HS-27A (cell line): ENCODE results near the gene COMT.
"Not testable (repeated sequence)": the region's sequence is repeated elsewhere in the genome, so short reads cannot be mapped to it uniquely, and the experiment has no call there.

Source experiments
- DNase-seq: peaks from one replicate; pipeline ENCODE4 v3.0.0-alpha.2; 2012; ENCODE audit warnings: low read depth, missing footprints

COMT gene

DNA sequence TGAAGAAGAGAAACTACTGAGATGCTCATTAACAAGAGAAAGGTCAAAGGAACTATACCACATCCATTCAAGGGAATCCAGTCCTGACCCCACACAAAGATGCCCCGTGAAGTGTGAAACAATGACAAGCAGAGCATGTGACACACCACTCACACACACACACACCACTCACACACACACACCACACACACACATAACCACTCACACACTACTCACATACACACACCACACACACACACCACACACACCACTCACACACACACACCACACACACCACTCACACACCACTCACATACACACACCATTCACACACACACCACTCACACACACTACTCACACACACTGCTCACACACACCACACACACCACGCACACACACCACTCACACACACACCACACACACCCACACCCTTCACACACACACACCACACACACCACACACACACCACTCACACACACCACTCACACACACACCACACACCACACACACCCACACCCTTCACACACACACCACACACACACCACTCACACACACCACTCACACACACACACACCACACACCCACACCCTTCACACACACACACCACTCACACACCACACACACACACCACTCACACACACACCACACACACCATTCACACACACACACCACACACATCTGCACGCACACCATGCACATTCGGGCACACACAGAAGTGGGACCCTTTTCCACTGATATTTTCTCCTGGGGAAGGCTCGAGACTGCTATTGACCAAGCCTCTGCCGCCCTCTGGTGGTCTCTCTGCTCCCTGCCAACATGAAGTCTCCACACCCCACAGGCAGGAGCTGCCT, 32.0 kb upstream of the COMT start:
- DNase-seq, result peak; percentile 39

DNA sequence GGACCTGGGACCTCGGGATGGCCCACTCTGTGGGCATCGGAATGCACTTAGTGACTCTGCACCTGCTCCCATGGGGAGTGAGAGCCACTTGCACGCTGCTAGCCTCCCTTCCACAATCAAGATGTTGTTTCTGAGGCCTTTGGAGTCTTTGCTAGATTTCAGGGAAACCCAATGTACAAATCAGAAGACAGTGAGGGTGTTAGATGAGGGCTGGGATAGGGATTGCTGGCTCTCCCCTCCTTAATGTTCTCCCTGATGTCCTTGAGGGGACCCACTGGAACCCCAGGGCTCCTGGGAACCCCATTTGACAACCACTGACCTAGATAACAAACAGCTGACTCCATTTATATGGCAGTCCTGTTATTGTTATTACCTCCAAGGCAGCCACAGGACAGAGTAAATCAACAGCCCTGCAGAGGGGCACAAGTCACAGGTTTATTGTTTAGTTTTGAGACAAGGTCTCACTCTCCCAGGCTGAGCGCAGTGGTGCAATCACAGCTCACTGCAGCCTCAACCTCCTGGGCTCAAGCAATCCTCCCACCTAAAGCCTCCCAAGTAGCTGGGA, 31.3 kb upstream of the COMT start:
- no peak for DNase-seq

DNA sequence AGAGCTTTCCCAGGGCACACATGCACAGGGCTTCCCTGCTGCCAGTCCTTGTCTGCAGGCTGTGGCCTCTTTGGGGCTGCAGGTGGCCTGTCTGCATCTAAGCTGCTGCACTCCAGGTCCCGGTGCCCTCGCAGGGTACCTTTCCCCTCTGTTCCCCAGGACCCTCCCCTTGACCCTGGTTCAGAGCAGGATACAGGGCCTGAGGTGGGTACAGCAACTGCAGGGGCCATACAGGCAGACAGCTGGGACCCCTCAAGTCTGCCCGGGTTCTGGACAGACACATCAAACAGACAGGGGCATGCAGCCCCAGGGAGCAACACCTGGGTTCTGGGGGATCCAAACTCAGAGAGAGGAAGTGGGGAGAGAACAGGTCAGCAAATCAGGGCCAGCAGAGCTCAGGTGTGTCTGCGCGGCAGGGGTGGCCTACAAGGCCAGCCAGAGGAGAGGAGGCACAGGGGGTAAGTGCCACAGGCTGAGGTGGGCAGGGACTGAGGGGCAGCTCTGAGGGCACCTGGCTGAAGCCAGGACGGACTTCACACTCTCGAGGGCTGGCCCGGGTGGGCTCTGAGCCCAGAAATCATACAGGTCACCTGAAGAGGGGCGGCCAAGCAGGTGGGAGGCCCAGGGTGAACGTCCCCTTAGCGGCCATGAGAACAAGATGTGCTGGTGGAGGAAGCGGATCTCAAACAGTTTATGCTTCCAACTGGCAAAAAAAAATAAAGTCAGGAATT, 29.9 kb upstream of the COMT start:
- DNase-seq, result no peak

DNA sequence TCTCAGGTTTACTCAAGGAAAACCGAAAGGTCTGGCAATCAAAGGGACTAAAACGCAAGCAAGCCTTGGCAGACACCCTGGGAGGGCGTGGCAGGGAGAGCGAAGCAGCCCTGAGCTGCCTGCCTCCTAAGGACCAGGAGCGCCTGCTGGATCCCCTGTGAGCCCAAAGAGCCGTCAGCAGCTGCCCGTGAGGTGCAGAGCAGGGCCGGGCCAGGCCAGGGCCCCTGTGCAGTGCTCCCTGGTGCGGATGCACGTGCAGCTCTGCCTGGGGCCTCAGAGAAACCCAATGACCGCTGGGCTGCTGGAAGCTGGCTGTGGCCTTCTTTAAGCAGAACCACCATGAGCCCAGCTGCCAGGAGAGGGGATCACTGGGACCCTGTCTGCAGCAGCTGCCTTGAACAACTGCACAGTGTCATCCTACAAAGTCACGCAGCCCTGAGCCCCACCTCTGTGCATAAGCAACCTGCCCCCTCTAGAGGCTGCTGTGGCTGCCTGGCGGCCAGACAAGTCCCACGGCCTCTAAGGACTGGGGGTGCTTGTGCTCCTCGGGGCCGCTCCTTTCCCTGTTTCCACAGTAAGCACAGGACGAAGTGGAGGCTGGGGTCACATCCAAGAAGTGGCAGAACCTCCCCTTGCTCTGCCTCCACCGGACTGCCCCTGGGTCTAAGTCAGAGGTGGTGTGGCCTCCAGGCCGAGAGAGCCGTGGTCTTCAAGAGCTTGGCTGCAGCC, 29.1 kb upstream of the COMT start:
- no peak for DNase-seq

DNA sequence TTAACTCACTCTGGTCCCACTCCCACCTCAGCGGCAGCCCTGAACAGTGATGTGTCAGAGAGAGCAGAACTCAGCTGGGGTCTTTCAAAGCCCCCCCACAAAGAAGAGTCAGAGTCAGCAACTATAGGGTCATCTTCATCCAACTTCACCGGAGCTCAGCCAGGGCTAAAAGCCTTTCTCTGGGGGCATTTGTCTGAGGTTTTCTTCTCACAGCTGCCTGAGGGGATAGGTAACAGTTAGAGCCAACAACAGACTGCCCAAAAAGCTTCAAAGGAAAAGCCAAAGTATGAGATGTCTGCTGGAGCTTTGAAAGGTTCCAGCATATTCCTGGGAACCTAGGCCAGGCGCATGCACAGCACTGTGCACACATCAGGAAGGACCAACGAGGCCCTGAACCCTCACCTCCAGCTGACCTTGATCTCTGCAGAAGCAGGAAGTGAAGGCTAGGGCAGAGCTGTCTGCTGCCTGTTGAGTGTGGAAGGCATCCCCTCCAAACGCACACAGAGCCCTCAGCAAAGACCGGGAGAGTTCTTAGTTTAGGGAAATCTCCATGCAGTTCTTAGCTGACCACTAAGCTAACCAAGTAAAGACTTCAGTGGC, 28.1 kb upstream of the COMT start:
- no peak for DNase-seq

DNA sequence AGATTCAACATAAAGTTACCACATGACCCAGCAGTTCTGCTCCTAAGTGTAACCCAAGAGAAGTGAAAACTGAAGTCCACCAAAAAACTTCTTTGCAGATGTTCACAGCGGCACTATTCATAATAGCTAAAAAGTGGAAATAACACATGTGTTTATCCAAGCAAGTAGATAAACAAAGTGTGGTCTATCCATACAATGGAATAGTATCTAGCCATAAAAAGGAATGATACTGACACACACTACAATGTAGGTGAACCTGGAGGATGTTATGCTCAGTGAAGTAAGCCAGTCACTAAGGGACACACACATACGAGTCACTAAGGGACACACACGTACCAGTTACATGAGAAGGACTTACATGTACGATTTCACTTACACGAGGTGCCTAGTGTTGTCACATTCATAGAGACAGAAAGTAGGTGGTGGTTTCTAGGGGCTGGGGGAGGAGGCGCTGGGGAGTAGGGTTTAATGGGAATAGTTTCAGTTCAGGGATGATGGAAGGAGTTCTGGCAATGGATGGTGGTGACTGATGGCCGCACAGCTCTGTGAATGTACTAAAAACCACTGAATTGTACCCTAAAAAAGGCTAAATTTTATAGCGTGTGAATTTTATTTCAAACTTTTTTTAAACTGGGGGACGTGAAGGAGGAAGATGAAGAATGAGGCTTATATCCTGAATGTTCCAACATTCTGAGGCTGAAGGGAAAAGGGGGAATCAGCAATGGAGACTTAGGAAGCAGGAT, 27.2 kb upstream of the COMT start:
- DNase-seq, result no peak

DNA sequence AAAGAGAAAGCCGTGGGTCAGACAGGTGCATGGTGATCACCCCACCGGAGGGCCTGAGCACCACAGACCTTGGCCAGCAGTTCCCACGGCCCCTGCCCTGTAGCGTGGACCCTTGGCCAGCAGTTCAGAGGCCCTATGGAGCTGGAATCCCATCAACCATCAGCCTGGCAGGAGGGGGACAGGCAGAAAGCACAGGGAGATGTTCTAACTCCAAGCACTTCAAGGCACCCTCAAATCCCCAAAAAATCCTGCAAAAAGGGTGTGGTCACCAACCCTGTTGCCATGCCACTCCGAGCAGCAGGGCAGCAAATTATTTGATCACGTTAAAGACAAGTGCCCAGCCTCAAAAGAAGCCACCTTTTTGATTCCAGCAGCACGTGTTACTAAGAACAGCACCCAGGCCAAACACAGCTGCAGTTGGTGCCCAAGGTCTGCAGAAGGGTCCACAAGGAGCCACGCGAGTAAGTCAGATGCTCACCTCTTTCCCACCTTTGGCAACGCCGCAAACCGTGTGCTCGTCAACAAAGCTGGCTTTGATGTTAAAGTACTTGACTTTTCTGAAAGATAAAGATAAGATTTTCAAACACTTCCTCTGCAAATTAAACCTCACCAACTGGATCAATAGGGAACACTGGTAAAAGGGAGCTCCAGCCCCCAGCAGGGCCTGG, 26.2 kb upstream of the COMT start:
- DNase-seq, result no peak

DNA sequence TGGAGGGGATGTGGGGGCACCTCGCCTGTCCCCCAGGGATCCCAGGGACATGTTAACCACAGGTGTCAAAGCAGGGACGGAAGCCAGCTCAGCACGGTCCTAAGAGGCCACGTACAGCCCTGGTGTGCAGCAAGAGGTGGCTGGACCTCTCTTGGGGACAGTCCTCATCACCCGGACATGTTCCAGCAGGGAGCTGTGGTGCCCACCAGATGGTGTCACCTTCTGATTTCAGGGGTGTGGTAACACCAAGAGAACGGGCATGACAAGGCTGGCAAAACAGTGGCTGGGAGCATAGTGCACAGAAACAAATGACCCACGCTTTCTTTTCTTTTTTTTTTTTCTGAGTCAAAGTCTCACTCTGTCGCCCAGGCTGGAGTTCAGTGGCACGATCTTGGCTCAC, 25.6 kb upstream of the COMT start:
- DNase-seq, result no peak

DNA sequence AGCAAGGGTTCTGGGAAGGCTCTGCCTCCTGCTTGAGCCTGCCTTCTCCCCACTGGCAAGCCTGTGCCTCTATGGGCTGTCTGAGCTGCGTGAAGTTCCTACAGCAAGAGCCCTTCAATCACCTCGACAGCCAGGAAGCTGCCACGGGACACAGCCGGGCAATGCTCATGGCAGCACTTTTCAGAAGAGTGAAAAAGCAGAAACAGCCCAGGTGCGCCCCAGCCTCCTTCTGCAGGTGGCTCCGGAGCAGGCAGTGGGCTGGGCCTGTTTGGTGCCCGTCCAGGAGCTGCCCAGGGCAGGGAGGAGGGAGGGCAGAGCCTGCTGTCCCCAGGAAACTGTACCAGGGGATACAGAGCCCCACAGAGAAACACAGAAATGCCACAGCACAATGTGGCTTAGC, 24.6 kb upstream of the COMT start:
- DNase-seq, result no peak

DNA sequence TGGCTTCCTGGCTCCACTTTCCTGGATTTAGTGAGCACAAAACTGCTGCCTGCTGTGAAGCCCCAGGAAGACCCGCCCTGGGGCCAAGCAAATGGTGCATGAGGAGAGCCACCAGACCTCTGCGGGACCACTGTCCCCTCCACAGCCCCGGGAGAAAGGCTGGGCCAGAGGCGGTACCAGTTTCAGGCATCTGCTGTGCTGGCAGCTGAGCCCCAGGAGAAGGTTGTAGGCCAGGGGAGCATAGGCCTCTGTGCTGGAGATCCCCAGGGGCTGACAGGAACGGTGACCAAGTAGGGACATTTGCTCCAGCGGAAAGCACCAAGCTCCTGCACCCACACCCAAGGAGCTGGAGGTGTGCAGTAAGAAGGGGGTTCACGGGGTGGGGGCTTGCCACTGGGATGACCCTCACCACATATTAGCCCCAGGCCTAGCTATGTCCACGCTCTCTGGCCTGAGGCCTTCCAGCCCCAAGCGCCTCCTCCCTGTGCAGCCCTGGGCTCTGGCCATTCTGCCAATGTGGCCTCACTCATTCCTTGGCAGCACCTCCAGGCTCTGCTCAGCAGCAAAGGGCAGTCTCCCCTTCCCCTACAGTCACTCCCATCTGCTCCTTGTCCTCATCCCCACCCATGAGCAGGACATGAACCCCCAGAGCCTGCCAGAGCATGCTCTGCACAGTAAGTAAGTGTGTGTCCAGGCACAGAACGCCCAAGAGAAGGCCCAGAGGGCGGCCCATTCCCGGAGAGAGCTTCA, 24.0 kb upstream of the COMT start:
- no peak for DNase-seq

DNA sequence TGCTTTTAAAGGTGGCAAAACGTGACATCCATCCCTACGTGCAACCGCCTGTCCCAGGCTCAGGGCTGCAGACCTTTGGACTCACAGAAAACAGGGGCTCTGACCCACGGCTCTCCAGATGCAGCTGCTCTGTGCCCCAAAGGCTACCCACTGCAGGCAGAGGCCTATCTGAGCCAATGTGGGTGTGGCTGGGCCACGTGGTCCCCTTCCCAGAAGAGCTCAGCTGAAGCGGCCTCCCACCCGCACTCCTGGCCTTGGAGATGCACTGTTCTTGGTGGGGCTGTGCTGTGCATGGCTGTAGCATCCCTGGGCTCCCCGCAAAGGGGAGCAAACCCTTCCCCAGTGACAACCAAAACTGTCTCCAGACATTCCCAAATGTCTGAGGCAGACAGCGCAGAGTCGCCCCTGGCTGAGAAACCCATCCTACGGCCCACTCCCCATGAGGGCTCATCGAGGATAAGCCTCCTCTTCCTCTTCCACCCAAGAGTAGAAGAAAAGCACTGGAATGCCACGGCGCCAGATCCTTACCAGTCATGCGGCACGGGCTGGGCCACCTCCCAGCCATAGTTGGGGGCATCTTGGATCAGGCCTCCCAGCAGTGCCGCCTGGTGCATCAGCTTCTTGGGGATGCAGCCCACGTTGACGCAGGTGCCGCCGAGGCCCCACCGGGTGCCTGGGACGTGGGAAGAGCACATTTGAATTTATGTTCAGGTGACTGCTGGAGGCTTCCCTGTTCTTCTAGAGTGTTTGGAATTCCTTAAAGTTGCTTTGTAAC, 23.1 kb upstream of the COMT start:
- DNase-seq, result no peak

DNA sequence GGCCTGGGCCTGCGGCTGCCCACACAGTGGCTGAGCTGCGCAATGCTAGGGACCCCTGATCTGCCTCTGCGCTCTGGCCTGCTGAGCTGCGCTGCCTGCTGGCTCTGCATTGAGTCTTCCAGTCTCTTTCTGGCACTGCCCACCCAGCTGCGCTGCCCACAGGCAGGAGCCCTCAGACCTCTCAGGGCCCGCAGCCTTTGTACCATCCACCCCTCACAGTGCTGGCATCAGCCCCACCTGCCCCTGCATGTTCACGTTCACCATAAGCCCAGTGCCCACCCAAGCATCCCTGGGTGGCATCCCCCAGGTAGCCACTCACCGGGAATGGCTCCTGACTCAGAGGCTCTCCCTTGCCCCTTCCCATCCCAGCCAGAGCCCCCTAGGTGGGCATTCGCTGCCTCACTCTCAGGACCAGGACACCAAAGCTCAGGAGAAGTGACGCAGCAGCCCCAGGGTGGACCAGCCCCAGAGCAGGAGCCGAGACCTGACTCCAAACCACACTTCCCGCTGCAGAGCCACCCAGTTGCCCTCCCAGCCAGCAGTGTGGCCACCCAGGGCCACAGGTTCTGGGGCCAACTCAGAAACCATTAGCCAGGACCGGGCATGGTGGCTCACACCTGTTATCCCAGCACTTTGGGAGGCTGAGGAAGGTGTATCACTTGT, 21.7 kb upstream of the COMT start:
- no peak for DNase-seq

DNA sequence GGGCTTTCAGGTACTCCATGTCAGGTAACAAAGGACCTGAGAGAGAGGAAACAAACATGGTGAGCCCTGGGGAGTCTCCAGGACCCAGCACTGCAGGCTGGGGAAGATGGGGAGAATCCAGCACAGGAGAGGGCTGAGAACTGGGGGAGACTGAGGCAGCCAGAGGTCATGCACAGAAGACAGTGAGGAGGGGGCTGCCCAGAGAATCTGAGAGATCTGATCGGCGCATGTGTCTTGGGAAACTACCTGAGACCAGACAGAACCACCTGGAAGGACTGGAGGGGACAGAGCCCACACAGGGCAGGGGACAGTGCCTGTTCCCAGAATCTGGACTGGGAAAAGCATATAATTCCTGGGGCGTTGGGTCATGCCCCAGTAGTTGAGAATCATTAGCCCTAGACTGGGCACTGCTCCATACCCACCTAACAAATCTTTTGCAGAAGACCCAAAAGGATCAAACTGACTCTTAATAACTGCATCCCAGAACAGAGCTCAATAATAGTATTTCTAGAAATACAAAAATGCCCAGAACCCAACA, 20.0 kb upstream of the COMT start:
- DNase-seq, result no peak

DNA sequence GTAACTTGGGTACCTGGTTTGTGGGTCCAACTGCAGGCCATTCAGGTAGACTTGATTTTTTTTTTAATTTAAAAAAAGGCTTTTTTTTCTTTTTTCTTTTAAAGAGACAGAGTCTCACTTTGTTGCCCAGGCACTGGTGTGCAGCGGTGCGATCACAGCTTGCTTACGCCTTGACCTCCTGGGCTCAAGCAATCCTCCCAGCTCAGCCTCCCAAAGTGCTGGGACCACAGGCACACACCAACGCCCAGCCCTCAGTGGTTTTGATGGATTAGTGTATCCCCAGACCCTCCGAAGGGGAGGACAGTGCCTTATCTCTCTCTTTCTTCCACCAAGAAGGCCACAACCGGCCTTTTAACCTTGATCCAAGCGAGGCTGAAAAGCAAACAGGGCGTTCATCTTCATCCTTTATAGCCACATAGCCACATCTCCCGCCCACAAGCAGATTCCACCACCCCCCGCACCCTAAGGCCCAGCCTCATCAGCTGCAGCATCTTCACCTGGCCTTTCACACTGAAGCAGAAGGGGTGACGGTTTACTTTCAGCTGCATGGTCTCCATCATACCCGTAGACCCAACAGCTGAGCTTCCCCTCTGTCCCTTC, 17.6 kb upstream of the COMT start:
- no peak for DNase-seq

DNA sequence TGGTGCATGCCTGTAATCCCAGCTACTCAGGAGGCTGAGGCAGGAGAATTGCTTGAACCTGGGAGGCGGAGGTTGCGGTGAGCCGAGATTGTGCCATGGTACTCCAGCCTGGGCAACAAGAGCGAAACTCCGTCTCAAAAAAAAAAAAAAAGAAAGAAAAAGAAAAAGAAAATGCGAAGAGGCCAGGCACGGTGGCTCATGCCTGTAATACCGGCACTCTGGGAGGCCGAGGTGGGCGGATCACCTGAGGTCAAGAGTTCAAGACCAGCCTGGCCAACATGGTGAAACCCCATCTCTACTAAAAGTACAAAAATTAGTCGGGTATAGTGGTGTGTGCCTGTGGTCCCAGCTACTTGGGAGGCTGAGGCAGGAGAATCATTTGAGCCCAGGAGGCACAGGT, 15.5 kb upstream of the COMT start:
- DNase-seq, result not testable (repeated sequence)

DNA sequence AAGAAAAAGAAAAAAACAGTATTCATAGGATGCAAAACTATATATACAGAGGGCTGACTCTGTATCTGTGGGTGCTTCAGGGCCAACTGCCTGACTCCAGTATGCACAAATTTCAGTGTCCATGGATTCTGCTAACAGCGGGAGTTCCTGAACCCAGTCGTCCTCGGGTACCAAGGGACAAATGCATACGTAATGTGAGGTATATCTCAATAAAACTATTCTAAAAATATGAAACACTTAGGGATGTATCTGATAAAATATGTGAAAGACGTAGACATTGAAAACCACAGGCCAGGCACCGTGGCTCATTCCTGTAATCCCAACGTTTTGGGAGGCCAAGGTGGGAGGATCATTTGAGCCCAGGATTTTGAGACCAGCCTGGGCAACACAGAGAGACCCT, 13.9 kb upstream of the COMT start:
- DNase-seq, result no peak

DNA sequence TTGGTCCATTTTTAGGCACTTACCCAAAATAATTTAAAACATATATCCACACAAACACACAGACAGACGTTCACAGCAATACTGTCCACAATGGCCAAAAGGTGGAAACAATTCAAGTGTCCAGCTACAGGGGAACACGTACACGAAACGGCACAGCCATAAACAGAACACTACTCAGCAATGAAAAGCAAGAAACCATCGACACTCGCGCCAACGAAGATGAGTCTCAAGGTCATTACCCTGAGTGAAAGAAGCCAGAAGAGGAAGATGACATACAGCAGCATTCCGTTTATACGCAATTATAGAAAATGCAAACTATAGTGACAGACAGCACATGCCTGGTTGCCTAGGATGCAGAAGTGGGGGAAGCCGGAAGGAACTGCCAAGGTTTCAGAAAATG, 13.4 kb upstream of the COMT start:
- DNase-seq, result no peak
